K562 (cell line): ENCODE measurements around the gene LY6G6F. TPM values are rescaled to one million over a fixed set of nuclear protein-coding genes. Genes with fewer than 3 reads are reported as not detected.

Source experiments
- BRF1 ChIP-seq: IDR thresholded peaks from 3 replicates; pipeline ENCODE4 v1.6.1; 2011; ENCODE audit warnings: borderline replicate concordance, mild to moderate bottlenecking; ENCODE audit not compliant: insufficient read length; ENCODE audit errors: extremely low read depth
- CBX1 ChIP-seq: sonication (generic); IDR thresholded peaks from 2 replicates; pipeline ENCODE4 v1.6.1; 2016; ENCODE audit warnings: antibody characterized with exemption, low read depth, mild to moderate bottlenecking
- CHD1 ChIP-seq: fragments of 200-600 bp; sonication (generic); IDR thresholded peaks from one replicate; pipeline ENCODE4 v1.6.1; 2012; ENCODE audit warnings: mild to moderate bottlenecking, moderate library complexity, low read length, inconsistent platforms
- CREB3L1 ChIP-seq: fragments of 450-650 bp; IDR thresholded peaks from 2 replicates; pipeline ENCODE4 v1.6.1; 2014; ENCODE audit warnings: low read depth, mild to moderate bottlenecking, moderate library complexity, borderline replicate concordance
- ESRRA ChIP-seq: fragments of 450-650 bp; IDR thresholded peaks from 2 replicates; pipeline ENCODE4 v1.6.1; 2014; ENCODE audit warnings: low read depth, mild to moderate bottlenecking, moderate library complexity, borderline replicate concordance
- HDAC1 ChIP-seq, 2 experiments: fragments of 450-650 bp; IDR thresholded peaks; 2 replicates each; pipeline ENCODE4 v1.6.1; 2016 to 2017; ENCODE audit warnings: inconsistent platforms in 1 of 2, mild to moderate bottlenecking in 1 of 2, moderate library complexity in 1 of 2
- HINFP ChIP-seq: fragments of 450-650 bp; conservative IDR thresholded peaks from 2 replicates; pipeline ENCODE4 v1.6.1; 2016; ENCODE audit warnings: missing genetic modification characterization, low read depth, mild to moderate bottlenecking, control low read depth, missing compliant biosample characterization
- HNRNPH1 ChIP-seq: fragments of 200-400 bp; formaldehyde crosslinking; optimal IDR thresholded peaks from 2 replicates; pipeline ENCODE3; 2017; ENCODE audit warnings: low read depth, mild to moderate bottlenecking, low read length, moderate library complexity
- NR0B1 ChIP-seq: fragments of 450-650 bp; IDR thresholded peaks from one replicate; pipeline ENCODE4 v1.6.1; 2018; ENCODE audit warnings: mild to moderate bottlenecking, moderate library complexity; ENCODE audit not compliant: partially characterized antibody
- NR2F6 ChIP-seq: fragments of 450-650 bp; formaldehyde crosslinking; IDR thresholded peaks from 2 replicates; pipeline ENCODE4 v1.4.0; 2020; ENCODE audit warnings: mild to moderate bottlenecking
- PHF21A ChIP-seq: fragments of 450-650 bp; IDR thresholded peaks from 2 replicates; pipeline ENCODE4 v1.6.1; 2017; ENCODE audit warnings: low read depth, borderline replicate concordance
- RFX1 ChIP-seq: fragments of 450-650 bp; IDR thresholded peaks from 2 replicates; pipeline ENCODE4 v1.6.1; 2016; ENCODE audit warnings: mild to moderate bottlenecking, moderate library complexity
- SAFB2 ChIP-seq: fragments of 200-400 bp; formaldehyde crosslinking; IDR thresholded peaks from 2 replicates; pipeline ENCODE4 v1.6.1; 2018; ENCODE audit warnings: borderline replicate concordance, low read length, low read depth, moderate library complexity; ENCODE audit not compliant: severe bottlenecking
- SREBF2 ChIP-seq: sonication (generic); formaldehyde crosslinking; IDR thresholded peaks from 2 replicates; pipeline ENCODE4 v1.4.0; 2020; ENCODE audit warnings: mild to moderate bottlenecking, missing genetic modification reagents
- STAT5A ChIP-seq: IDR thresholded peaks from 2 replicates; pipeline ENCODE4 v1.6.1; 2012; ENCODE audit warnings: low read length, inconsistent platforms, borderline replicate concordance
- YY1 ChIP-seq, 3 experiments: IDR thresholded peaks; 2 replicates each; pipeline ENCODE4 v1.6.1; 2011; ENCODE audit warnings: low read length in 2 of 3, mild to moderate bottlenecking in 2 of 3, moderate library complexity in 2 of 3, borderline replicate concordance in 1 of 3, control low read depth in 1 of 3, low read depth in 1 of 3; ENCODE audit not compliant: insufficient read depth in 3 of 3, insufficient replicate concordance in 2 of 3, control insufficient read depth in 1 of 3, insufficient read length in 1 of 3; ENCODE audit errors: extremely low read depth in 1 of 3
- ZNF165 ChIP-seq: fragments of 250-450 bp; sonication (Bioruptor Pico); IDR thresholded peaks from 2 replicates; pipeline ENCODE4 v1.4.0; 2020; ENCODE audit warnings: borderline replicate concordance
- ZNF3 ChIP-seq: fragments of 250-450 bp; sonication (Bioruptor Pico); IDR thresholded peaks from 2 replicates; pipeline ENCODE4 v1.5.0; 2021; ENCODE audit warnings: mild to moderate bottlenecking, moderate library complexity
- ZNF324 ChIP-seq: fragments of 250-450 bp; sonication (Bioruptor Pico); IDR thresholded peaks from 2 replicates; pipeline ENCODE4 v1.4.0; 2020; ENCODE audit warnings: mild to moderate bottlenecking
- ZNF436 ChIP-seq: fragments of 250-450, 450-650 bp; sonication (Bioruptor Pico); formaldehyde crosslinking; IDR thresholded peaks from 2 replicates; pipeline ENCODE4 v1.7.0; 2020; ENCODE audit warnings: mild to moderate bottlenecking
- ZSCAN29 ChIP-seq: fragments of 450-650 bp; IDR thresholded peaks from 2 replicates; pipeline ENCODE4 v1.6.1; 2017
- polyA plus RNA-seq, 8 experiments: library from polyadenylated mRNA; depleted of rRNA in 4 of 8; stranded (reverse) in 5 of 8; unstranded in 3 of 8; fragments of >200 nt; fragmentation: Nextera tagmentation in 2 of 8; fragmentation: Illumina TruSeq in 1 of 8; extraction: Ambion mirVana in 2 of 8; extraction: Trizol in 1 of 8; gene quantifications; 2 replicates each; pipeline versions ENCODE4 v1.2.1 to v1.2.3, GENCODE V29; 2011 to 2014; ENCODE audit warnings: inconsistent platforms in 1 of 8, missing spikeins in 1 of 8
- total RNA-seq, 7 experiments: library from RNA; depleted of rRNA in 6 of 7; stranded (reverse); fragments of >200 nt in 6 of 7; fragmentation: Illumina TruSeq in 2 of 7; extraction: Trizol in 2 of 7; gene quantifications; 2 replicates each; pipeline versions ENCODE4 v1.2.1 to v1.2.3, GENCODE V29; 2011 to 2021; ENCODE audit warnings: low replicate concordance in 1 of 7
- TF ChIP-seq, protein P1 (sequence below): fragments of 250-450 bp; sonication (Bioruptor Pico); IDR thresholded peaks from 2 replicates; pipeline ENCODE4 v1.8.0; 2022; ENCODE audit warnings: inconsistent platforms, mild to moderate bottlenecking, moderate library complexity, borderline replicate concordance

Gene LY6G6F
- total and polyA plus RNA-seq, 9 of the 15 experiments (the other 6 are each of a cell fraction or from before 2014, with no cell fraction given) = 0.14 to 0.50 (median 0.28) TPM; not detected in 2

DNA sequence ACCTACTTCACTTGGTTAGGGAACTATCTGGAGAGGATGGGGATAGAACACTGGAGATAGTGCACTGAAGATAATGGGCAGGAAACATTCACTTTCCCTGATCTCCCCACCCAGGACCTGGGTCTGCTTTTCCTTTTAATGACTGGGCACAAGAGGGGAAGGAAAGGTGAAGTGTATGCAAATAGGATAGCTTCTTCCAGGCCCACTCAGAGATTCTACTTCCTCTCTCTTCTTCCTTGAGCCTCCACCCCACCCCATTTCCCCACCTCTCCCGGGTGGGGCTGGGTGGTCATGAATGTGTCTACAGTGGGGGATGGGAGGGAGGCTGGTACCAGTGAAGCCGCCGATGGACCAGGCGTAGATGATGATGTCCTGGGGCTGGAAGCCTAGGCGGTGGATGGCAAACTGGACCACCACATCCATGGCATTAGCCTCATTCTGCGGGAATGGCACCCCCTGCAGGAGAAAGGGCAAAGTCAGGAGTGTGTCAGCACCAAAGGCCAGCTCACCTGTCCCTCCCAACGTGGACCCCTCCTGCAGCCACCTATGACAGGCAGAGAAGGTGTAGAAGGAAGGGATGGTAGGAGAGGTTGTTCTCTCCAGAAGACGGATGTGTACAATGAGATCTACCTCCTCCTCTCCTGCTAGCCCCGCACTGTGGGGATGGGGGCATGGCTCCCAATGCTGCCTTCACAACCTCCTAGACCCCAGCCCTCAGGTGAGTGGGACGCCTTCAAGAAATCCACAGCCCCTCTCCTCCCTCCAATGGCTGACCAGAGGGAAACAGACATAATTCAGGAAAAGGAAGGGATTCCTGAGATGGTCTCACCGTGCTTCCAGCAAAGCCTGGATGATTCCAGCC lies 17.2 kb upstream of the LY6G6F start (continued):
- TF ChIP-seq ESRRA = 0 out of 2 replicates have a peak, but pooled peaks have one; percentile 9
- TF ChIP-seq PHF21A = no peak
- TF ChIP-seq HDAC1 (IDR thresholded peaks at IDR 0.05) = peak in 1 of 2 experiments; percentile 13; a peak in 1 of 4 replicates
- no peak for TF ChIP-seq SAFB2
- TF ChIP-seq ZNF165 (CRISPR knock-in tag) = no peak
- TF ChIP-seq ZSCAN29 = no peak
- no peak for TF ChIP-seq NR0B1
- no peak for TF ChIP-seq STAT5A
- no peak for TF ChIP-seq CBX1
- no peak for TF ChIP-seq HNRNPH1
- no peak for TF ChIP-seq RFX1
- TF ChIP-seq YY1 (IDR thresholded peaks at IDR 0.05; ENCODE audit: borderline replicate concordance in 1 of 3, control insufficient read depth in 1 of 3, extremely low read depth in 1 of 3, insufficient read depth in 3 of 3, insufficient read length in 1 of 3, insufficient replicate concordance in 2 of 3, low read depth in 1 of 3, low read length in 2 of 3) = no peak
- TF ChIP-seq CREB3L1 = no peak
- no peak for TF ChIP-seq HINFP (tag)
- TF ChIP-seq ZNF436 (CRISPR knock-in tag) = no peak
- no peak for TF ChIP-seq ZNF3 (CRISPR knock-in tag)
- TF ChIP-seq NR2F6 (CRISPR knock-in tag) = no peak
- no peak for TF ChIP-seq SREBF2
- TF ChIP-seq CHD1 = no peak
- TF ChIP-seq BRF1 = no peak
- TF ChIP-seq ZNF324 (CRISPR knock-in tag) = no peak
- TF ChIP-seq, protein P1, sequence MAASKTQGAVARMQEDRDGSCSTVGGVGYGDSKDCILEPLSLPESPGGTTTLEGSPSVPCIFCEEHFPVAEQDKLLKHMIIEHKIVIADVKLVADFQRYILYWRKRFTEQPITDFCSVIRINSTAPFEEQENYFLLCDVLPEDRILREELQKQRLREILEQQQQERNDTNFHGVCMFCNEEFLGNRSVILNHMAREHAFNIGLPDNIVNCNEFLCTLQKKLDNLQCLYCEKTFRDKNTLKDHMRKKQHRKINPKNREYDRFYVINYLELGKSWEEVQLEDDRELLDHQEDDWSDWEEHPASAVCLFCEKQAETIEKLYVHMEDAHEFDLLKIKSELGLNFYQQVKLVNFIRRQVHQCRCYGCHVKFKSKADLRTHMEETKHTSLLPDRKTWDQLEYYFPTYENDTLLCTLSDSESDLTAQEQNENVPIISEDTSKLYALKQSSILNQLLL = no peak
